Measurements from ENCODE around the gene DNASE2. TPM values are rescaled to one million over a fixed set of nuclear protein-coding genes. Genes with fewer than 3 reads are reported as not detected.
"Not testable (repeated sequence)": the region's sequence is repeated elsewhere in the genome, so short reads cannot be mapped to it uniquely, and the experiment has no call there.

Gene DNASE2
- total RNA-seq, 2 donors from 2014 or later: 19.9 to 23.6 TPM

DNA sequence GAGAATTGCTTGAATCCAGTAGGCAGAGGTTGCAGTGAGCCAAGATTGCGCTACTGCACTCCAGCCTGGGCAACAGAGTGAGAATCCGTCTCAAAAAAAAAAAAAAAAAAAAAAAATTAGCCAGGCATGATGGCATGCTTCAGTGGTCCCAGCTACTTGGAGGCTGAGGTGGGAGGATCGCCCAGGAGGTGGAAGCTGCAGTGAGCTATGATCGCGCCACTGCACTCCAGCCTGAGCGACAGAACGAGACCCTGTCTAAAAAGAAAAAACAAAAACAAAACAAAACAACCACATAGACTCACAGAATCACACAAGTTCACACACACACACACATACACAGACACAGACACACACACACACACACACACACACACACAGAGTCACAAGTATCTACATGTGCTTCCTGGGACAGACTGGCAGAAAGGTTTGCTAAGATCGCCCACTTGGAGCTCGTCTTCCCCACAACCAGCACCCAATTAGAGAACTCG lies 9.1 kb upstream of the DNASE2 start:
- ATAC-seq; intact Hi-C loops (cut with DNase I); DNase-seq: not testable (repeated sequence)

DNA sequence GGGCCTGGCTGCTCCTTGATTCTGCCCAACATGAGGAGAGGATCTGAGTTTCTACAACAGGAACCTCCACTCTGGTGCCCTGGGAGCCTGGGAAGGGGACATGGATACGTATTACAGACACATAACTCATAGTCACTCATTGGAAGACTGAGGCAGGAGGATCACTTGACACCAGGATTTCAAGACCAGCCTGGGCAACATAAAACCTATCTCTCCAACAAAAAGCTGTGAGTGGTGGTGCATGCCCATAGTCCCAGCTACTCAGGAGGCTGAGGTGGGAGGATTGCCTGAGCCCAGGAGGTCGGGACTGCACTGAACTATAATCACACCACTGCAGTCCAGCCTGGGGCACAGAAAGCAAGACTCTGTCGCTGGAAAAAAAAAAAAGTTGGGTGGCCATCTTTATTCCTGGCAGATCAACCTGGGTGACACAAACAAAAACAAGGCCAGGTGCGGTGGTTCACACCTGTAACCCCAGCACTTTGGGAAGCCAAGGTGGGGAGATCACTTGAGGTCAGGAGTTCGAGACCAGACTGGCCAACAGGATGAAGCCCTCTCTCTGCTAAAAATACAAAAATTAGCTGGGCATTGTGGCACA lies 6.9 kb upstream of the DNASE2 start:
- intact Hi-C loops (cut with DNase I): no loop called here
- ATAC-seq: no peak
- no peak for DNase-seq

DNA sequence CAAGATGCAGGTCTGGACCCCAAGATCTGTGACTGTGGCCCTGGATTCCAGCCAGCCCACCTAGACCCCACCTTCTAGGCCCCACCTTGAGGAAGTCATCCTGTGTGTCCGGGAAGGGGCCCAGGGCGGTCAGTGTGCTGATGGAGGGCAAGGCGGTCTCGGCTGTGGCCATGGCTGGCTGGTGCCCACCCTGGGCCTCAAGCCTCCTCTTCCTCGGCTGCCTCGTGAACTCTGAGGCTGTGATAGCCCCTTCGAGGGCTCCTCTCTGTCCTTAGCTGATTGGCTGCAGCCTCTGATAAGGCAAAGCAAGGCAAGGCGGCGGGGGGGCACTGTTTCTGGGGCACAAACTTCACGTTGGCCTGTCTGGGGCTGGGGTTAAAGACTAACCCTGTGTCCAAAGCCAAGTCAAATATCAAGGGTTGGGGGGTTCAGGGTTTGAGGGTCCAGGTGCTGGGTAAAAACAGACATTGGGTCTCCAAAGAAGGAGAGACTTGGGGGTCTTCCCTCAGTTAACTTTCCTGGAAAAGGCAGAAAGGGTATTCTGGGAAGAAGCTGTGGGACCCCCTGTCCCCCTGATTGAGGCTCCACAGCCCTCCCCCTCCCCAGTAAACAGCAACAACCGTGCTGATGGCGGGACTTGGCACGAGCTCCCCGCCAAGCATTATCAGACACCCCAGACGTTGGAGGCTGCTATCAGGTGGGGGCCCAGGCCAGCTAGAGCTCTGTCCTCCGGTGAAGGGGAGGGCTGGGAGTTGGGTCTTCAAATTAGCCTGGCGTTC lies 5.9 kb upstream of the DNASE2 start, which contains the start of gene KLF1:
Gene KLF1, minus strand, starts transcription at position 233 of the 779 bp plus-strand sequence. Its CDS starts 61 bp downstream, at position 172.
- ATAC-seq: no peak
- DNase-seq: no peak
- intact Hi-C loops (cut with DNase I): no loop called here

DNA sequence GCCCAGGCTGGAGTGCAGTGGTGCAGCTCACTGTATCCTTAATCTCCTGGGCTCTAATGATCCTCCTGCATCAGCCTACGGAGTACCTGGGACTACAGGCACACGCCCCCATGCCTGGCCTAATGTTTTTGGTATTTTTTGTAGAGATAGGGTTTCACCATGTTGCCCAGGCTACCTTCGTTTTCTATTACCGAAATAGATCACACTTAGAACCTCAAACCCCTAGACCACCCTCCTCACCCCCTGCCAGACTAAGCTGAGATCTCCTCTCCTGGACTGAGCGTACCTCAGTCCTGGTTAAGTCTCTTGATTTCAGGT lies 5.4 kb upstream of the DNASE2 start:
- ATAC-seq (no peak), DNase-seq (no peak)
- intact Hi-C loops (cut with DNase I): no loop called here

DNA sequence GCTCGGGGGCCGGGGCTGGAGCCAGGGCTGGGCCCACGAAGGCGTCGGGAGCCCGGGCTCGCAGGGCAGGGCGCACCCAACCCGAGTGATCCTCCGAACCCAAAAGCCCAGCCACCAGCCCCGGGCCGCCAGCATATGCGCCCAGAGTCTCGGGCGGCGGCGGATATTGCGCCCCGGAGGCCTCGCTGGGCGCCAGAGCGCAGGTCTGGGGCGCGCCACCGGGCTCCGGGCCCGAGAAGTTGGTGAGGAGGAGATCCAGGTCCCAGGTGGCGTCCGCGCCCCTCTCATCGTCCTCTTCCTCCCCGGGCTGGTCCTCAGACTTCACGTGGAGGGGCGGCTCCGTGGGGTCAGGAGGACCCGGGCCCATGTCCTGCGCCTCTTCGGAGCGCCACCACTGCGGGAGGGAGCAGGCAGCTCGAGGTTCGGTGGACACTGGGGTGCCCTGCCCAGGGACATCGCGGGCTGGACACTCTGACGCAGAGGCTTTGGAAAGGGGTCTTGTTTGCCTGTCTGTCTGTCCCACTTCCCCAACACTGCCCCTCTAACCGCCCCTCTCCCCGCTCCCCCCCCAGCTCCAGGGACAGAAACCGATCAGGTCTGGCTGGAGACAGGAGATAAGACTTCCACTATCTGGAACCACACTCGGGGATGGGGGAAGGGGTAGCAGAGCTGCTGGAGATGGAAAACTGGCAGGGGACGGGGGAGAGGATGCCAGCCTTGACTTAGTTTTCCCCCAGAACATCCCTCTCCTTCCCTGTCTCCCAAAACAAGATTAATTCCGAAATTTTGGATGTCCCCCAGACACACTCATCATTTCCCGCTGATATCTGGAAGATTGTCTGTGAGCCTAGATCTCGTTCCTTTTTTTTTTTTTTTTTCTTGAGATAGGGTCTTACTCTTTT lies 4.8 kb upstream of the DNASE2 start:
- DNase-seq: no peak
- intact Hi-C loops (cut with DNase I): no loop called here
- ATAC-seq: no peak

DNA sequence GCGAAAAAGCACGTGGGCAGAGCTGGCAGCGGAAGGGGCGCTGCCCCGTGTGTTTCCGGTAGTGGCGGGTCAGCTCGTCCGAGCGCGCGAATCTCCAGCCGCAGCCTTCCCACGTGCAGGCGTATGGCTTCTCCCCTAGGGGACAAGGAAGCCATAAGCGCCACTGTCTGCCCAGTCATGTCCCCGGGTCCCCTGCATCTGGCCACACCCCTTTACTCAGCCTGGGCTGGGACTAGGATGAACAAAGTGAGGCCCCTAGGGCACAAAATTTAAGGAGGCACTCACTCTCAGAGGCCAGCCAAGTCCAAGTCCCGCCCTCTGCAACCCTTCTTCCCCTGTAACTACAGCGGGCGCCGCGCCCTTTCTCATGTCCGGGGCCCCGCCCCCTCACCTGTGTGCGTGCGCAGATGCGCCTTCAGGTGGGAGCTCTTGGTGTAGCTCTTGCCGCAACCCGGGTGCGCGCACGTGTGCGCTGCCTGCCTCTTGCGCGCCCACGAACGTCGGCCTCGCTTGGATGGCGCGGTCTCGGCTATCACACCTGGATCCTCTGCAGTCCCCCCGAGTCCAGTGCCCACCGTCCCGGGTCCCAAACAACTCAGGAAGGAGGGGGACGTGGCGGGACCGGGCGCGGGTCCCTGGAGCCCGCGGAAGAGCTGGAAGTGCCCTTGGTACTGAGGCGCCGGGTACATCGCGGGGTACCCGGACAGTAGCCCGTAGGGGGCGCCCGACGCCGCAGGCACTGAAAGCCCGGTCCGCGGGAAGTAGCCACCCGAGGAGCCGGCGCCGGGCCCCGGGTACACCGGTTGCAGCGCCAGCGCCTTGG lies 3.9 kb upstream of the DNASE2 start:
- ATAC-seq (peak; percentile 9 to 20), DNase-seq (peak; percentile 67)
- intact Hi-C loops (cut with DNase I): no loop called here

DNA sequence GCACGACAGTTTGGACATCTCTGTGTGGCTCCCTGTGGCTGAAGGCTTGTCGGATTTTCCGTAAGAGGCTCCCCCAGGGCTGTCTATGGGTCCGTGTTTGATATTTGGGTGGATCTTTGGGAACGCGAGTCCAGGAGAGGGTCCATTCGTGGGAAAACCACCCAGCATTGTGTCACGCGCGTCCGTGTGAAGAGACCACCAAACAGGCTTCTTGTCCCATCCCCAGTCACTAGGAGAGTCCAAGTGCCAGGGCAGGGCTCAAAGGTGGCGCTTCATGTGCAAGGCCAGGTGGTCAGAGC lies 3.3 kb upstream of the DNASE2 start:
- DNase-seq (no peak), ATAC-seq (no peak)
- intact Hi-C loops (cut with DNase I): no loop called here

DNA sequence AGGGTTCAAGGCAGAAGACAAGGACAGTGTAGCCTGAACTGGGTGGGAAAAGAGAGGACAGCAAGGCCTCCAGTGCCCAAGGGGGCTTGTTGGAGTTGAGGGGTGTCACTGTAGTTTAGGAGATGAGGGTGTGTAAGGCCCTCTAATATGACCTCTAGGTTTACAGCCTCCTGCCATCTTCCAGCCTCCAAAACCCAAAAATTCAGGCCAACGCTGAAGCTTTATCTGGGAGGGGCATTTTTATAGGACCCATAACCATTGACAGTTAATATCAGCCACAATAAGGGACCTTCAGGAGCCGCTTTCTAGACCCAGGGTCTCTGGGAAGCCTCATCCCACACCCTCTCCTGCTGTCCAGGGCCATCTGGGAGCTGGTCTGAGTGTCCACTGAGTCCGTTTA lies 3.0 kb upstream of the DNASE2 start:
- no peak for DNase-seq

DNA sequence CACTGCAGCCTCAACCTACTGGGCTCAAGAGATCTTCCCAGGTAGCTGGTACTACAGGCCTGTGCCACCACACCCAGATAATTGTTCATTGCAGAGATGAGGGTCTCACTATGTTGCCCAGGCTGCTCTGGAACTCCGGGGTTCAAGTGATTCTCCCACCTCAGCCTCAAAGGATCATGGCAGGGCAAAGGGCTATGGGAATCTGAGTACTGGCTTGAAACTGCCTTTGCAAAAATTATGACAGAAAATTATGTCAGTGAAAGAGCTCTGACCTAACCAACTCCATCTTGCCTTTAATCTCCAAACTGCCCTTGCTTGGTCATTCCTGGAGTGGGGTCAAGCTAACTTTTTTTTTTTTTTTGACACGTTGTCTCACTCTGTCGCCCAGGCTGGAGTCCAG lies 1.3 kb upstream of the DNASE2 start:
- intact Hi-C loops (cut with DNase I): no loop called here
- ATAC-seq (no peak), DNase-seq (no peak)

More for the DNA sequence above, 3.0 kb upstream of the DNASE2 start:
- no peak for ATAC-seq
- intact Hi-C loops (cut with DNase I): no loop called here

DNA sequence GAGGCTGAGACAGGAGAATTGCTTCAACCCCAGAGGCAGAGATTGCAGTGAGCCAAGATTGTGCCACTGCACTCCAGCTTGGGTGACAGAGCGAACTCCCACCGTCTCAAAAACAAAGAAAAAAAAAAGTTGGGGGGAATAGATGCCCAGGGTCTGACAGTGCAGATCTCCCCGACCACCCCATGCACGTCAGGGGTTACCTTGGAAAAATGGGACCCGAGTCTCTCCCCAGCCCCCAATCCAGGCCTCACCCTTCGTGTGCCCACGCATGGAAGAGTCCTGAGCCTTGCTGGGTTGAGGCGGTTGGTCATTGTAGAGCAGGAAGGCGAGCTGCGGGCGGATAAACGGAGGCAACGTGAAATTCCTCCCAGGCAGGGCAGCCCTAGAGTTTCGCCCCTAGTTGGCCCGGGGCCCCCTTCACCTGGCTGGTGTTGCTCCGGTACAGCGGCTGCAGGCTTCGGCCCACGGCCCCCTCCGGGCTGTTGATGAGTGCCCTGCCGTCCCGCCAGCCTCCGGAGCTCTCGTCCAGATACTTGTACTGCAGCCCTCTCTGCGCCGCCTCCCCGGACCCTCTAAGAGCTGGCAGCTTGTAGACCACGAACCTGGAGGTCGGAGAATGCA lies 588 bp downstream of the DNASE2 start:
- DNase-seq (peak; percentile 48), ATAC-seq (peak; percentile 28 to 53)
- intact Hi-C loops (cut with DNase I): no loop called here

DNA sequence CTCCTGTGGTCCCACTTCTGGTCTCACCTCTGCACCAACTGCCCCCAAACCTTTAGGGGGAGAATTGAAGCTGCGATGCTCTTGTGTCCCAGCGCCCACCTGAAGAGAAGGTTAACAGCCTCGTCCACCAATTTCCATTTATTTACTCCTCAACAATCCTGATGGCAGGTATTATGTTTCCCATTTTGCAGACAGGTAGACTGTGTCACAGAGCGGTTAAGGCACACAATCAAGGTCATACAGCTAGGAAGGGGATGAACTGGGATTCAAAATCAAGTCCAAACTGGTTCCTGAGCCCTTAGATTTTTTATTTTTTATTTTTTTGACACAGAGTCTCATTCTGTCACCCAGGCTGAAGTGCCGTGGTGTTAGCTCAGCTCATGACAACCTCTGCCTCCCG lies 6.2 kb downstream of the DNASE2 start:
- DNase-seq (no peak), ATAC-seq (no peak)
- intact Hi-C loops (cut with DNase I): no loop called here

DNA sequence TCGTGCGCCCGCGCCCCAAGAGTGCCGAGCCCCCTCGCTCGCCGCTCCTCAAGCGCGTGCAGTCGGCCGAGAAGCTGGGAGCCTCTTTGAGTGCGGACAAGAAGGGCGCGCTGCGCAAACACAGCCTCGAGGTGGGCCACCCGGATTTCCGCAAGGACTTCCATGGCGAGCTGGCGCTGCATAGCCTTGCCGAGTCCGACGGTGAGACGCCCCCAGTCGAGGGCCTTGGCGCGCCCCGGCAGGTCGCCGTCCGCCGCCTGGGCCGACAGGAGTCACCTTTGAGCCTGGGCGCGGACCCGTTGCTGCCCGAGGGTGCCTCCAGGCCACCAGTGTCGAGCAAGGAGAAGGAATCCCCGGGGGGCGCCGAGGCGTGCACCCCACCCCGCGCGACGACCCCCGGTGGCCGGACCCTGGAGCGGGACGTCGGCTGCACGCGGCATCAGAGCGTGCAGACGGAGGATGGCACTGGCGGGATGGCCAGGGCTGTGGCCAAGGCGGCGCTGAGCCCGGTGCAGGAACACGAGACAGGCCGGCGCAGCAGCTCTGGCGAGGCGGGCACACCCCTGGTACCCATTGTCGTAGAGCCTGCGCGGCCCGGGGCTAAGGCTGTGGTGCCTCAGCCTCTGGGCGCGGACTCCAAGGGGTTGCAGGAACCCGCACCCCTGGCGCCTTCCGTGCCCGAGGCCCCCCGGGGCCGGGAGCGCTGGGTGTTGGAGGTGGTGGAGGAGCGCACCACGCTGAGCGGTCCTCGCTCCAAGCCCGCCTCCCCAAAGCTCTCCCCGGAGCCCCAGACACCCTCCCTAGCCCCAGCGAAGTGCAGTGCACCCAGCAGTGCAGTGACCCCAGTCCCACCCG lies 7.1 kb downstream of the DNASE2 start:
- DNase-seq: no peak
- intact Hi-C loops (cut with DNase I): no loop called here
- no peak for ATAC-seq

DNA sequence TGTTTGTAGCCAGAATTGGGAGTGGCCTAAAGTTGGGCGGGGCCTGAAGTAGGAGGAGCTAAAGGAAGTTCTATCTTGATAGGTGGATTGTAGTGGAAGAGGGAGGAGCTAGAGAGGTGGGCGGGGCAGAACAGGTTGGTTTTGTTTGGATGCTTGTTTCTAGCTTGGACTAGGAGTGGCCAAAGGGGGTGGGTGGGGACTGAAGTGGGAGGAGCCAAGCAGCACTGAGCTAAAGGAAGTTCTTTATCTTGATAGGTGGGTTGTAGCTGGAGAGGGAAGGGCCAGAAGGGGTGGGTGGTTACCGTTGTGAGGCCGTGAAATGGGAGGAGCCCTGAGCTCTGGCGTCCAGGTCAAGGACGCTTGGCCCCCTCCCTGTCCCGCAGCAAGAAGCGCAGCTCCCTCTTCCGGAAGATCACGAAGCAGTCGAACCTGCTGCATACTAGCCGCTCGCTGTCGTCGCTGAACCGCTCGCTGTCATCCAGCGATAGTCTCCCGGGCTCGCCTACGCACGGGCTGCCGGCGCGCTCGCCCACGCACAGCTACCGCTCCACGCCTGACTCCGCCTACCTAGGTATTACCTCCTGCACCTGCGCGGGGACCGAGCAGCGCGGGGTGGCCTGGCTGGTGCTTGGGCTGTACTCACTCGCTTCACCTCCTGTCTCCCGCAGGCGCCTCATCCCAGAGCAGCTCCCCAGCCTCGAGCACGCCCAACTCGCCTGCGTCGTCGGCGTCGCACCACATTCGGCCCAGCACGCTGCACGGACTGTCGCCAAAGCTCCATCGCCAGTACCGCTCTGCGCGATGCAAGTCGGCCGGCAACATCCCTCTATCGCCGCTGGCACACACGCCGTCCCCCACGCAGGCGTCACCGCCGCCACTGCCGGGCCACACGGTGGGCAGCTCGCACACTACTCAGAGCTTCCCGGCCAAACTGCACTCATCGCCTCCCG lies 8.0 kb downstream of the DNASE2 start:
- intact Hi-C loops (cut with DNase I): no loop called here
- ATAC-seq (peak; percentile 60 to 84), DNase-seq (peak; percentile 56)

DNA sequence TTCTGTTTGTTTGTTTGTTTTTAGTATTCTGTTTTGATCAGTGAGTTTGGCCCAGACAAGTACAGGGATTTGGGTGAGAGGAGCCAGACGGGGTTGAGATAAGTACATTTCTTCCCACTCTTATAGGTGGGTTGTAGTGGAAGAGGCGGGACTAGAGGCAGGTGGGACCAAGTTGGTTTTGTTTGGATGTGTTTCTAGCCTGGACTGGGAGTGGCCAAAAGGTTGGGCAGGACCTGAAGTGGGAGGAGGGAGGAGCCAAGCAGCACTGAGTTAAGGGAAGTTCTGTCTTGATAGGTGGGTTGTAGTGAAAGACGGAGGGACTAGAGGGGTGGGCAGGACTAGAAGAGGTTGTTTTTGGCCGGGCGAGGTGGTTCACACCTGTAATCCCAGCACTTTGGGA lies 9.0 kb downstream of the DNASE2 start:
- ATAC-seq: no peak
- no peak for DNase-seq
- intact Hi-C loops (cut with DNase I): no loop called here

DNA sequence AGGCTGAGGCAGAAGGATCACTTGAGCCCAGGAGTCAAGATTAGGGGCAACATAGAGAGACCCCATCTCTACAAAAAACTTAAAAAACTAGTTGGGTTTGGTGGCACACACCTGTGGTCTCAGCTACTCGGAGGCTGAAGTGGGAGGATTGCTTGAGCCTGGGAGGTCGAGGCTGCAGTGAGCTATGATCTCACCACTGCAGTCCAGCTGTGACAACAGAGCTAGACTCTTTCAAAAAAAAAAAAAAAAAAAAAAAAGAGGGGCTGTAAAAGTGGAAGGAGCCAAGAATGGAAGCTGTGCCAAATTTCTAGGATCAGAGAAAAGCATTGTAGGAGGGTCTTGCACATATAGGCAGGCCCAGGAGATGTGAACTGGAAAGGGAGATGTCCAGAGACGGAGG lies 9.6 kb downstream of the DNASE2 start:
- no peak for ATAC-seq
- DNase-seq: no peak
- intact Hi-C loops (cut with DNase I): no loop called here

DNA sequence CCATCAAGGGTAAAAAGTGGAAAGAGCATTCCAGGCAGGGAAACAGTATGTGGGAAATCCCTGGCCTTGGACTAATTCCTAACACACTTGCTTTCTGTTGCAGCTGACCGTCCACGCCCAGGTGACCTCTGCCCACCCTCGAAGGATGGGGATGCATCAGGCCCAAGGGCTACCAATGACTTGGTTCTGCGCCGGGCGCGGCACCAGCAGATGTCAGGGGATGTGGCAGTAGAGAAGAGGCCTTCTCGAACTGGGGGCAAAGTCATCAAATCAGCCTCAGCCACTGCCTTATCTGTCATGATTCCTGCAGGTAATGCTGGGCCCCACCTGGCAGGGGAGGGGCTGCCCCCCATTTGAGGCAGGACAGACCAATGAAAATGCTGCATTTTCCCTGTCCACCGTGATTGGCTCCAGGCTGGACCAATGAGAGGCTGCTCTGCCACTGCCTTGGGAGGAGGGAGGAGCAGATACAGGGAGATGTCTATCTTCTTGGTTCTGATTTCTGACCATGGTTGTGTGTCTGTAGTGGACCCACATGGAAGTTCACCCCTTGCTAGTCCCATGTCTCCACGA lies 12.6 kb downstream of the DNASE2 start:
- no peak for ATAC-seq
- intact Hi-C loops (cut with DNase I): no loop called here
- DNase-seq: no peak

Data from left cardiac atrium (tissue), 4 donors.